Rectal smooth muscle tissue (tissue), 1 donor: ENCODE results near the gene THSD4.

ENCODE experiments used
- H3K27ac ChIP-seq: one replicate; pipeline ENCODE4 v1.7.0; 2013; ENCODE audit warnings: low read depth, low read length, inconsistent platforms
- H3K27me3 ChIP-seq: one replicate; pipeline ENCODE4 v1.7.0; 2013; ENCODE audit warnings: low read length; ENCODE audit not compliant: control insufficient read depth, insufficient read depth
- H3K36me3 ChIP-seq: one replicate; pipeline ENCODE4 v1.7.0; 2013; ENCODE audit warnings: low read length; ENCODE audit not compliant: control insufficient read depth, insufficient read depth
- H3K4me1 ChIP-seq: one replicate; pipeline ENCODE4 v1.7.0; 2013; ENCODE audit warnings: low read length; ENCODE audit not compliant: control insufficient read depth, insufficient read depth
- H3K4me3 ChIP-seq: one replicate; pipeline ENCODE4 v1.7.0; 2013; ENCODE audit warnings: low read length
- H3K9ac ChIP-seq: one replicate; pipeline ENCODE4 v1.7.0; 2013; ENCODE audit warnings: low read length

The THSD4 gene

DNA sequence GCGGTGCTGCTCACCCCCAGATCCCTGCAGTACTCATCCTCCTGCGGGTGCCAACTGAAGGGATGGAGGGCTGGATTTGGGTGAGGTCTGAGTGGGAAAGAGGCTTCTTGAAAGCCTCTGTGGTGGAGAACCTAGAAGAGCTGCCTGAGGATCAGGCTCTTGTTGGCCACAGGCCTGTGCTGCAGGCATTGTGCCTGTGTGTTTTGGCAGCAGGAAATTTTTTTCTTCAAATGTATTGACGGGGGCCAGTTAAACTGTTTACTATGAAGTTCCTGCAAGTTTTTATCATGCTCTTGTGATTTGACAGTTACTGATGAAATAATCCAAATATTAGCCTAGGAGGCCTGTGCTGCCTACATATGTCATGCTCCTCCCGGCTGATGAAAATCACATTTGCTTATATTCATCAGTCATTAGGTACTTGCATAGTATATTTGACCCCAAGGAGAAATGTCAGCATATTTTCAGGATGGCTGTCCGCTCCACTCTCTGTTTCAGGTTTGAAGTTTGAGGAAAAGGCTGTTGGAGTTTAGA lies 103.1 kb downstream of the THSD4 start:
- Histone ChIP-seq H3K27ac (no peak overlapping the region), H3K4me1 (peaks cover 8% of the 10 kb centered on the region), H3K27me3 (no peaks in the 10 kb centered on the region), H3K9ac (no peak overlapping the region), H3K36me3 (no peaks in the 10 kb centered on the region), H3K4me3 (no peak overlapping the region)

DNA sequence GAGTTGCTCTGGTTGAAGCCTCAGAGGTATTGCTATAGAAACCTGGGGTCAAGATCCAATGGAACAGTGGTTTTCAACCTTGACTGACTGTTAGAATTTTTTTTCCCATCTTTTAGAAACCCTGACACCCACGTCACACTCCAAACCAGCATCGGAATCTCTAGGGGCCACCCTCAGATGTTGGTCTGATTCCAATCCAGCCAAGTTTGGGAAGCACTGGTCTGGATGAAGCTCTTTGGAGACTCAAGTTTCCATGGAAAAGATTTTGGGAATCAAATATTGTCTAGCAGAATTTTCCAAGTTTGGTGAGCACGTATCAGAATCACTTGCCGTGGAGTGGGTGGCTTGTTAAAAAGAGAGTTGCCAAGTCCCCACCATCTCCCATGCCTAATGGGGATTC lies 103.8 kb downstream of the THSD4 start:
- H3K9ac ChIP-seq: no peak overlapping the region
- H3K4me3 ChIP-seq: no peak overlapping the region
- no peaks in the 10 kb centered on the region for H3K36me3 ChIP-seq
- peaks cover 8% of the 10 kb centered on the region for H3K4me1 ChIP-seq
- H3K27me3 ChIP-seq: no peaks in the 10 kb centered on the region
- H3K27ac ChIP-seq: no peak overlapping the region

DNA sequence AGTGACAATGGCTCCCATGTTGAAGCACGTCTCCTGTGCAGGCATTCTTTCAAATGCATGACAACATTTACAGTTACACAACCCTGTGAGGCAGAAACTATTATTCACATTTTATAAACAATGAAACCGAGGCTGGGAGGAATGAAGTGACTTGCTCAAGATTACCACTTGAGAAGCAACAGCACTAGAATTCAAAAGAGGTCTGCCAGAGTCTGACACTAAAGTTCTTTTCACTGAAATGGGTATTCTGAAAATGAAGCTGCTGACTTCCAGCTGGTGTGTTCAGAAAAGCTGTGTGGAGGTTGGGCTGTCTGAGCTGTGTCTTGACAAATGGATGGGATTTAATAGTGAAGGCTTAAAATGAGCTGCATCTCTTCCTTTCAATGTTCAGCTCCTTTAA lies 104.4 kb downstream of the THSD4 start:
- no peak overlapping the region for H3K27ac ChIP-seq
- no peaks in the 10 kb centered on the region for H3K27me3 ChIP-seq
- H3K36me3 ChIP-seq: no peaks in the 10 kb centered on the region
- no peak overlapping the region for H3K4me3 ChIP-seq
- no peak overlapping the region for H3K9ac ChIP-seq
- H3K4me1 ChIP-seq: peaks cover 8% of the 10 kb centered on the region

DNA sequence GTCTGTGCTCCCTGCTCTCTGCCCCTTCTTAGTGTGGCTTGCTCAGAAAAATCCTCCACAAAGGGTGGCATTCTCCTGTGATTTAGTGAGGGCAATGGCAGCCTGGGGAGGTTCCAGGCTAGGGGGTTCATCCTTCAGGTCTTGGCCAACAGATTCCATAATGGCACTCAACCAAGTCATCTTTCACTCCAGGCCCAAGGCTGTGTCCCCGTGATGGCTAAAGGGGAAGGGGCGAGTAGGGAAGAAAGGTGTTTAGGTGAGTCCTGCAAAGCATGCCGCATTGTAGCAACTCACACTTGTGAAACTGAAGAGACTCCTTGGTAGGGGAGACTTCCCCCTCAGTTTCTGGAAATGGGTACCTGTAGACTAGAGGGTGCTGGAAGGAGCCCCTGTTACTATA lies 105.6 kb downstream of the THSD4 start:
- no peak overlapping the region for H3K9ac ChIP-seq
- H3K27ac ChIP-seq: no peak overlapping the region
- no peaks in the 10 kb centered on the region for H3K36me3 ChIP-seq
- H3K4me3 ChIP-seq: no peak overlapping the region
- H3K27me3 ChIP-seq: no peaks in the 10 kb centered on the region
- peaks cover 8% of the 10 kb centered on the region for H3K4me1 ChIP-seq

DNA sequence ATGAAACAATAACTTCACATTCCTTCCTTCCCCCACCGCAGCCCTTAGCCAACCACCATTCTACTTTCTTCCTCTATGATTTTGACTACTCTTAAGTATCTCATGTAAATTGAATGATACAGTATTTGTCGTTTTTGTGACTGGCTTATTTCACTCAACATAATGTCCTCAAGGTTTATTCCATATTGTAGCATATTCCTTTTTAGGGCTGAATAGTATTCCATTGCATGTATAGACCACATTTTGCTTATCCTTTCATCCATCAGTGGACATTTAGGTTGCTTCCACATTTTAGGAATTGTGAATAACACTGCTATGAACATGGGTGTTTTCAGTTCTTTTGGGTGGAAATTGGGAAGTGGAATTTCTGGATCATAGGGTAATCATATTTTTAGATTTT lies 106.1 kb downstream of the THSD4 start:
- H3K9ac ChIP-seq: no peak overlapping the region
- peaks cover 8% of the 10 kb centered on the region for H3K4me1 ChIP-seq
- H3K36me3 ChIP-seq: no peaks in the 10 kb centered on the region
- H3K4me3 ChIP-seq: no peak overlapping the region
- no peak overlapping the region for H3K27ac ChIP-seq
- H3K27me3 ChIP-seq: no peaks in the 10 kb centered on the region

DNA sequence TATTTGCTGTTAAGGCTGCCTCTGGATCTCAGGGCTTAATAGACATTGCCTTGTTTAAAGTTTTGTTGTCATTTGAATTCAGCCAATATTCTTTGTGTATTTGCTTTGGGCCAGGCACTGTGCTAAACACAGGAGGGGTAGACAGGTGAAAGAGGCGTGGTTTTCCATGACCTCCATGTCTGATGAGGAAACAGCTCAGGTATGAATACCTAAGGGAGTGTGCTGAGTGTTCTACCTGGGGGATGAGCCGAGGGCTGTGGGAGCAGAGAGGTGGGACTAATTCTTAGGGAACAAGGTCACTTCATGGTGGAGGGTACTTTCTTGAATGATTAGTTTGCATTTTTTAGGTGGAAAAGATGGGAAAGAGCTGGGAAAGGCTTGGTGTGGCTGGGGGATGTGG lies 108.2 kb downstream of the THSD4 start:
- no peak overlapping the region for H3K4me3 ChIP-seq
- H3K36me3 ChIP-seq: no peaks in the 10 kb centered on the region
- H3K27me3 ChIP-seq: no peaks in the 10 kb centered on the region
- H3K4me1 ChIP-seq: peaks cover 3% of the 10 kb centered on the region
- no peak overlapping the region for H3K9ac ChIP-seq
- no peak overlapping the region for H3K27ac ChIP-seq

DNA sequence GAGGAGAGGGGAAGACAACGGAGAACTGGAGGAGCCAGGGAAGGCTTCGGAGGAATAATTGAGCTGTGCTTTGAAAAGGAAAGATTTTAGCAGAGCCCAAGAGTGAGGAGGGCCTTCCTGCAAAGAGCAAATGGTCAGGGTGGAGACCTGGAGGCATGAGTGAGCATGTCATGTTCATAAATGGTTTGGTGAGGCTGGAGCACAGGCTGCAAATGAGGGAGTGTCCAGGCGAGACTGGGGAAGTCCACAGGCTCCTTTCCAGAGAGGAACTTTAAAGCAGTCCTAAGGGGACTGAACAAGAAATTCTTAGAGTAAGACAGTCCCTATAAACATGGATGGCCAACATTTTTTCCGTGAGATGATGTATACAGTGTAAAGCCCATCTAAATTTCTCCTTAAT lies 108.8 kb downstream of the THSD4 start:
- Histone ChIP-seq H3K27ac (no peak overlapping the region), H3K4me3 (no peak overlapping the region), H3K9ac (no peak overlapping the region), H3K36me3 (no peaks in the 10 kb centered on the region), H3K27me3 (no peaks in the 10 kb centered on the region), H3K4me1 (peaks cover 3% of the 10 kb centered on the region)

DNA sequence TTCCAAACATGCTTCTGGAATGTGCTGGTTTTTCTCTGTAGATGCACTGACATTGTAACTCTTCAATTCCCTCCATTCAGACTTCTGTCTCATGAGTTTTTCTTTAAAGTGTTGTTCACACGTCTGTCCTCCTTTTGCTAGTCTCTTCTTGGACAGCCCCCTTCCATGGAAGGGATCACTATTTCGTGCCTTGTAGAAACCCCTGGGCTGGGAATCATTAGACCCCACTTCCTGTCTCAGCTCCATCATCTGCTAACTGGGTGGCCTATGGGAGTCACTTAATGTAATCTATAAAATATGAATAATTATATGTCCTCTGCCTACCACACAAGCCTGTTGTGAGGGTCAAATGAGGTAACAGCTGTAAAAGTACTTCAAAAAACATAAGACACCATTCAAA lies 110.6 kb downstream of the THSD4 start:
- H3K27me3 ChIP-seq: no peaks in the 10 kb centered on the region
- H3K36me3 ChIP-seq: no peaks in the 10 kb centered on the region
- no peak overlapping the region for H3K27ac ChIP-seq
- no peak overlapping the region for H3K4me3 ChIP-seq
- no peak overlapping the region for H3K9ac ChIP-seq
- H3K4me1 ChIP-seq: no peaks in the 10 kb centered on the region

DNA sequence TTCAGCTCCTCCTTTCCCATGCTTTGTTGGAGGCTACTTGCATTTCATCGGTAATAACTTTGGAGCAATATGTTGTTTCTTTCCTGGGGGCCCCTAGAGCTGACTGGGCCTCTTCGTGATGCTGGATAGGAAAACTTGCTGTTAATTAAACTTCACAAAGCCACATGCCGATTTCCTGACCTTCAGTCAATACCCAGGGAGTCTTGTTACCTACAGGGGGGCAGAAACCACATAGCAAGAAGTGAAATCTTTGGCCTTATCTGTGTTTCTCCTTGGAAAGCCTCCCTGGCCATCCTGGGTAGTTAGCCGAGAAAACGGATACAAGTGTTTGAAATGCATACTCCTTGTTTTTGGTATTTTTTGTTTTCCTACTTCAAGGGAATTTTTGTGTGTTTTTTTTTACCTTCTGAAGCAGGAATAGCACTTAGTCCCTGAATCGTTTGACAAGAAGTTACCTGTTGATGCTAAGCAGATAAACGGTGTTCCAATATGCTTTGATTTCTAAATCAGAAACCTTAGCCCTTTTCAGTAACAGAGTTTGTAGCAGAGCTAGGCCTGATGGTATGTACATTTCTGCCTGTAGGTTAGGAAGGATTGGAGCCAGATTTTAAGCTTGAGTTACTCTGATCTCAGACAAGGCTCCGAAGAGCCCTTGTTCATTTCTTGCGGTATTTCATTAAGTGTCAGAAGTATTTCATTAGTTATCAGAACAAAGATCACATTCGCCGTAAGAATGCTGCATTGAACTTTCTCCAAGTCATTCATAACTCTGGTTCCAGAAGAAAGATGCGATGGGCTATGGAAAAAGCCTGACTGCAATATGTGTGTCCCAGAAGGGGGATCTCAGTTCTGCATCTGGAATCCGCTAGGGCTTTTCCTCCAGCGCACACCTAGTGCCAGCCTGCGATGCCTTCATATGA lies 111.5 kb downstream of the THSD4 start:
- Histone ChIP-seq H3K4me1 (no peaks in the 10 kb centered on the region), H3K4me3 (no peak overlapping the region), H3K9ac (no peak overlapping the region), H3K36me3 (no peaks in the 10 kb centered on the region), H3K27ac (no peak overlapping the region), H3K27me3 (no peaks in the 10 kb centered on the region)

DNA sequence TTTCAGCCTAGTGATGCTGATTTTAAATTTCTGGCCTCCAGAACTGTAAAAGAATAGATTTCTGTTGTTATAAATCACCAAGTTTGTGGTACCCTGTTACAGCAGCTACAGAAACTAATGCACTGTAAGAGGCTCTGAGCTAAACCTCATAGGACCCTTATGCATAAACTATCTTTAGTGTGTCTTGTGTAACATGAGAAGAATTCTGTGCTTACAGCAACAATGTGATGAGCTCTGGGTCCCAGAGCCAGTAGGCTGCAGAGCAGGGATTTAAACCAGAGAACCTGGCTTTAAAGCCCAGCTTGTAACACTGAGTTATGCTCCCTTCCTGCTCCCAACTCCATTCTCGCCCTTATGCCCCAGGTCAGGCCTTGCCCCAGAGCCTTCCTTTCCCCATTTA lies 113.1 kb downstream of the THSD4 start:
- Histone ChIP-seq H3K27me3 (no peaks in the 10 kb centered on the region), H3K4me3 (no peak overlapping the region), H3K9ac (no peak overlapping the region), H3K27ac (no peak overlapping the region), H3K36me3 (no peaks in the 10 kb centered on the region), H3K4me1 (no peaks in the 10 kb centered on the region)

DNA sequence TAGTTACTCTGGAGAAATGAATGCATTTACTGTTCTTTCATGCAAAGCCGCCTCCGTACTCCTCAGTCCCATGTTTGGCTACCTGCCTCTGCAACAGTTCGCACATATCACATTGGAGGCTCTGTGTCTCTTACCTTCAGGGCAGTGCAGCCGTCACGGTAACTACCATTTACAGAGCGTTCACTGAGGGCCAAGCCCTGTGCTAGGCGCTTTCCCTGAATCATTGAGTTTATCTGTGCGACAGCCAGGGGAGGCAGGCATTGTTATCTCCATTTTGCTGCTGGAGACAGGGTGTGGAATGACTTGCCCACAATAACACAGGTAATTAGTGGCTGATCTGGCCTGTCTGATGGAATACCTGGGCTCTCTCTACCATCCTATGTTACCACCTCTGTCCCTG lies 115.0 kb downstream of the THSD4 start:
- Histone ChIP-seq H3K4me3 (no peak overlapping the region), H3K36me3 (no peaks in the 10 kb centered on the region), H3K27ac (no peak overlapping the region), H3K4me1 (no peaks in the 10 kb centered on the region), H3K9ac (no peak overlapping the region), H3K27me3 (no peaks in the 10 kb centered on the region)

DNA sequence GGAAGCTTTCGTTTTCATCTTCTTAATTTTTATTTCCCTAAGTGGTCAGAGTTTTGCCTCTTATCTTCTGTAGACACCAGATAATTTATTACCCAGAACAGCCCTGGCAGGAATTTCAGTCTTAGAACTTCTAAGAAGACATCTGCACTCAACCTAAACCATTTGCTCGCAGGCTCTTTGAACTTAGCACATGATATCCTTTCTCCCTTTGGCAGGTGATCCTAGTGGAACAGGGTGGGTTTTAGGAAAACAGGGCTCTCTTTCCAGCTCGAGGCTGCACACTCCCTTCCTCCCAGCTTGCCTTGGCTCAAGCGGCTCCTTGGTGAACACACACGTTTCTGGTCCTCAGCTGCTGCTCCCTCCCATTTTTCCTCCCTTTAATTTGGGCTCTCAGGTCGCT lies 116.5 kb downstream of the THSD4 start:
- Histone ChIP-seq H3K36me3 (no peaks in the 10 kb centered on the region), H3K4me1 (no peaks in the 10 kb centered on the region), H3K27ac (no peak overlapping the region), H3K27me3 (no peaks in the 10 kb centered on the region), H3K9ac (no peak overlapping the region), H3K4me3 (no peak overlapping the region)

DNA sequence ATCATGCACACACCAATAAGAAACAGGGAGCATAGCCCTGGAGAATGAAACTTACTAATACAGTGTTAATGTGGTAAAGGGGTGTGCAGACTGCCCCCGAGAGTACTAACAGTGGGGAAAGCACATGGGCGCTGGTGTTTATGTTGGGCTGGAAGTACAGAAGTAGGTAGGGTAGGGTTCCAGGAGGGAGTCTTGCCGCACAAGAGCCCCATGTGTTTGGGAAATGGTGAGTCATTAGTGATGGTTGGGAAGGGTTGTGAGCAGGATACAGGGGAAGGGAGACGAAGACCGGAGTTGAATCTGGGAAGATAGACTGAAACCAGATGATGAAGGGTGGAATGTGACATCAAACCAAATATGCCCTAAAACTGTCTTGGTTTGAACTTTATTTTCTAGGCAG lies 117.1 kb downstream of the THSD4 start:
- Histone ChIP-seq H3K4me3 (no peak overlapping the region), H3K27me3 (no peaks in the 10 kb centered on the region), H3K4me1 (no peaks in the 10 kb centered on the region), H3K36me3 (no peaks in the 10 kb centered on the region), H3K9ac (no peak overlapping the region), H3K27ac (no peak overlapping the region)
